ENCODE measurements around the gene TSFM. TPM values are rescaled to one million over a fixed set of nuclear protein-coding genes. Genes with fewer than 3 reads are reported as not detected.

Gene TSFM
- total RNA-seq, 6 donors from 2014 or later: 5.0 to 34.0 (median 22.8) TPM

DNA sequence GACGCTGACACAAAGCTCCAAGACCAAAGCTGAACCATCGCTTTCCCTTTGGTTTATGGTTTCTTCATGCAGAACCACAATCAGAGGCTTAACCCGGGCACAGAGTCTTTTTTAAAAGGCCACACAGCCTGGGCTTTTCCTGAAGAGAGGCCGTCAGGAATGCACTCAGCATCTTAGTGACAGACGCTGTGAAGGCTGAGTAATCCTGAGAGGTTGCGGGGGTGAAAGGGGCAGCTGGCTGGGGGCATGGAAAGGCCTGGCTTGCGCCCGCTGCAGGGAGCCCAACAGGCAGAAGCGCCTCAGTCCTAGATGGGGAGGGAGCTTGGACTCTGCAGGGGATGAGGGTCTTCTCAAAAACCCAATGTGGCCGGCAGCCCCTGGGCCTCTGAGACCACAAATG is 50.4 kb downstream of the TSFM start:
- peak overlapping the region; percentile 50 to 100 (median 86) for H3K27ac ChIP-seq

DNA sequence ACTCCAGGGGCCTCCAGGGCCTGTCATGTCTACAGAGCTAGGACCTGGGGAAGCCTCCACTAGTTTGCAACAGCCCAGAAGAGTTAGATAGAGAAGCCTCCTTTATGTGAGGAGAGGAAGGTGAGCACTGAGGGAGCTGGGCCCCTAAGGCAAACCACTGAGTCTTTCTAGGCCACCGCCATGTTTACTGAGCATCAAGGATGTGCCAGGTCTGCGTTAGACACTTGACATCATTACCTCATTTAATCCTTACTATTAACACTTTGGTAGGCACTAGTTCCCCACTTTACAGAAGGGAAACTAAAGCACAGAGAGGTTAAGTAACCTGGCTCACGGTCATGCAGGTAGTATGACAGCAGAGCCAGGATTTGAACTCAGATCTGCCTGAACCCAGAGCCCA is 51.1 kb downstream of the TSFM start:
- Histone ChIP-seq H3K36me3 (peaks cover 3 to 19% (median 7%) of the 10 kb centered on the region in 4 donors), H3K4me1 (peaks cover 98 to 100% (median 100%) of the 10 kb centered on the region in 4 donors), H3K4me3 (no peak overlapping the region), H3K27ac (peak overlapping the region; percentile 50 to 100 (median 86)), H3K27me3 (no peaks in the 10 kb centered on the region), H3K9me3 (no peaks in the 10 kb centered on the region)
- WGBS, 2 donors: 41 to 52% methylated on average over 3 of the region's 3 CpGs
- DNase-seq: no peak
- ATAC-seq (ENCODE audit: low FRiP score in 2 of 2): no peak
- no peak for TF ChIP-seq POLR2AphosphoS5 (IDR thresholded peaks at IDR 0.05)
- no peak for TF ChIP-seq POLR2A (IDR thresholded peaks at IDR 0.05)
- TF ChIP-seq, protein P1, sequence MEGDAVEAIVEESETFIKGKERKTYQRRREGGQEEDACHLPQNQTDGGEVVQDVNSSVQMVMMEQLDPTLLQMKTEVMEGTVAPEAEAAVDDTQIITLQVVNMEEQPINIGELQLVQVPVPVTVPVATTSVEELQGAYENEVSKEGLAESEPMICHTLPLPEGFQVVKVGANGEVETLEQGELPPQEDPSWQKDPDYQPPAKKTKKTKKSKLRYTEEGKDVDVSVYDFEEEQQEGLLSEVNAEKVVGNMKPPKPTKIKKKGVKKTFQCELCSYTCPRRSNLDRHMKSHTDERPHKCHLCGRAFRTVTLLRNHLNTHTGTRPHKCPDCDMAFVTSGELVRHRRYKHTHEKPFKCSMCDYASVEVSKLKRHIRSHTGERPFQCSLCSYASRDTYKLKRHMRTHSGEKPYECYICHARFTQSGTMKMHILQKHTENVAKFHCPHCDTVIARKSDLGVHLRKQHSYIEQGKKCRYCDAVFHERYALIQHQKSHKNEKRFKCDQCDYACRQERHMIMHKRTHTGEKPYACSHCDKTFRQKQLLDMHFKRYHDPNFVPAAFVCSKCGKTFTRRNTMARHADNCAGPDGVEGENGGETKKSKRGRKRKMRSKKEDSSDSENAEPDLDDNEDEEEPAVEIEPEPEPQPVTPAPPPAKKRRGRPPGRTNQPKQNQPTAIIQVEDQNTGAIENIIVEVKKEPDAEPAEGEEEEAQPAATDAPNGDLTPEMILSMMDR (IDR thresholded peaks at IDR 0.05): no peak
- no peak for TF ChIP-seq EP300 (IDR thresholded peaks at IDR 0.05)

More for the DNA sequence above, 50.4 kb downstream of the TSFM start:
- Histone ChIP-seq H3K4me3 (no peak overlapping the region), H3K9me3 (no peaks in the 10 kb centered on the region), H3K27me3 (no peaks in the 10 kb centered on the region), H3K4me1 (peaks cover 94 to 99% (median 97%) of the 10 kb centered on the region in 4 donors), H3K36me3 (peaks cover 8 to 26% (median 14%) of the 10 kb centered on the region in 4 donors)
- 30 to 39% methylated on average over 10 of the region's 10 CpGs for WGBS, 2 donors
- TF ChIP-seq EP300 (IDR thresholded peaks at IDR 0.05) (no peak), POLR2AphosphoS5 (IDR thresholded peaks at IDR 0.05) (no peak), POLR2A (IDR thresholded peaks at IDR 0.05) (no peak)
- TF ChIP-seq, protein P1 (IDR thresholded peaks at IDR 0.05): no peak
- DNase-seq (peak in 1 of 2 donors; percentile 46), ATAC-seq (ENCODE audit: low FRiP score in 2 of 2) (no peak)

DNA sequence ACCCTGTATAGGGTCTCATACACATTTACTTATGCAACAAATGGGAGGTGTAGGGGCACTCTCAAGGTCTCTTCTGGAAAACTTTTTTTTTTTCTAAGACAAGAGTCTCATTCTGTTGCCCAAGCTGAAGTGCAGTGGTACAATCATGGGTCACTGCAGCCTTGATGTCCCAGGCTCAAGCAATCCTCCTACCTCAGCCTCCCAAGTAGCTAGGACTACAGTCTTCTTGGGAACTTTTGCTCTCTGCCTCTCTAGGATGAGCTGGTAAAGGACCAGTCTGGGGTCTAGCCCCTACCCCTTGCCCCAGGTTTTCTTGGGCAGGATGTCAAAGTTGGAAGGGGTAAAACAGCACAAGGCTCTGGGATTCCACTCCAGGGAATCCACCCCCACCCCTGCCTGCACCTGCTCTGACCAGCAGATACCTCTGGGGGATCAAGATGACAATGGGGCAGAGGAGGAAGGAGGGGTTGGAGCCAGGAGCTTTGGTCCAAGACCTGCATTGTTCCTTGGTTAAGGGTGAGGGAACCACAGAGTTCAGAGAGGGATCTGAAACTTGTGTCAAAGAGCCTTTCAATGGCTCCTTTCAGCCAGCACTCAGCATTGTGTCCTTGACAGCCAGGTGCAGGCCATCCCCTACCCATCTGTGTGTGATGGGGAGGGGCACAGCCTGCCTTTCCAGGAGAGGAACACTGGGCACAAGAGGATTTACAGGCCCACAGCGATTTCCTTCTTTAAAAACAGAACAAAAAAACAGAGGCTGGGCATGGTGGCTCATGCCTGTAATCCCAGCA is 51.7 kb downstream of the TSFM start:
- TF ChIP-seq, protein P1 (IDR thresholded peaks at IDR 0.05): no peak
- TF ChIP-seq POLR2A (IDR thresholded peaks at IDR 0.05) (no peak), POLR2AphosphoS5 (IDR thresholded peaks at IDR 0.05) (no peak)
- Histone ChIP-seq H3K27ac (peak overlapping the region; percentile 24 to 100 (median 86)), H3K4me1 (peaks cover 99 to 100% (median 100%) of the 10 kb centered on the region in 4 donors), H3K36me3 (peaks cover 0 to 13% (median under 1%) of the 10 kb centered on the region in 4 donors), H3K4me3 (no peak overlapping the region), H3K27me3 (no peaks in the 10 kb centered on the region), H3K9me3 (no peaks in the 10 kb centered on the region)
- ATAC-seq (ENCODE audit: low FRiP score in 2 of 2): no peak
- WGBS, 2 donors: 0% methylated on average over 1 of the region's 1 CpG
- no peak for DNase-seq

DNA sequence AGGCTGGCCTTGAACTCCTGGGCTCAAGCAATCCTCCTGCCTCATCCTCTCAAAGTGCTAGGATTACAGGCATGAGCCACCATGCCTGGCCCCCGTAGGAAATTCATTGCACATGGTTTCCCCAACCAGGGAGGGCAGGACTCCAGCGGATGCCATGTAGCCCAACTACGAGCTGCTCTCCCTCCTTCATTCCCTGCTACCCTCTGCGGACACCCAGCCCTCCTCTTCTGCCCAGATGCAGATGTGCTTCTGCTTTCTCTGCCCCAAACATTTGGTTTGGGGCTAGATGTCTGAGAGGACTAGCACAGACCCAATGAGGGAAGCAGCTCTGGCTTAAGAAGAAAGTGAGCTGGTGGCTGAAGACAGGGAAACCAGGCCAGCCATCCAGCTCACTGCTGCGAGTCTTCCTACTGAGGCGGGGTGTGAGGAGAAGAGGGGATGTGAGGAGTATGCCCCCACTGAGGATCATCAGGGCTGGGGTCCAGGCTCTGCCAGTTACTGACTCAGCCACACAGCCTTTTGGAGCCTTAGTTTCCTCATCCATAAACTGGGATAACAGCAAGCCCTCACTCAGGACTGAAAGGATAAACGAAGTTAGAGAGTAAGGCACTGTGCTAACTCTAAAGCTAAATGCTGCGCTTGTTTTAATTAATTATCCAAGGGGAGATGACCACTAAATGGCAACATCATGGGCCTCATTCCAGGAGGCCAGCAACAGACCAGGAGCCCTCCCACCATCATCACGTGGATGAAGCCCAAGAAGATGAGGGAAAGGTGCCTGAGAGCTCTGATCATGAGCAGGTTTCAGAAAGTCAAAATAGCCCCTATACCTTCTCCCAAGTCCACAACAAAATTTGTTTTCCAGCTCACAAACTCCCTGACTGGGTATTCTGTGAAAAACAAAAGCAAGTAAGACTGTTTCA is 53.0 kb downstream of the TSFM start:
- peaks cover 0 to 7% (median 0%) of the 10 kb centered on the region in 4 donors for H3K36me3 ChIP-seq
- DNase-seq (no peak), ATAC-seq (ENCODE audit: low FRiP score in 2 of 2) (no peak)
- 25 to 38% methylated on average over 9 of the region's 9 CpGs for WGBS, 2 donors
- TF ChIP-seq, protein P1 (IDR thresholded peaks at IDR 0.05): no peak
- TF ChIP-seq EP300 (IDR thresholded peaks at IDR 0.05) (no peak), POLR2AphosphoS5 (IDR thresholded peaks at IDR 0.05) (no peak), POLR2A (IDR thresholded peaks at IDR 0.05) (no peak)
- peak overlapping the region; percentile 75 to 100 (median 86) for H3K27ac ChIP-seq
- H3K4me3 ChIP-seq: peak overlapping the region in 2 of 4 donors; percentile 32 to 35
- peaks cover 99 to 100% (median 100%) of the 10 kb centered on the region in 4 donors for H3K4me1 ChIP-seq
- no peaks in the 10 kb centered on the region for H3K27me3 ChIP-seq
- no peaks in the 10 kb centered on the region for H3K9me3 ChIP-seq
